Fibroblast of the aortic adventitia (primary cell): ENCODE data around the gene SF3B1. TPM values are rescaled to one million over a fixed set of nuclear protein-coding genes. Genes with fewer than 3 reads are reported as not detected.
A peak's percentile ranks its signal among the peaks of the same experiment; 100 is the strongest.
"Not testable (repeated sequence)": the region's sequence is repeated elsewhere in the genome, so short reads cannot be mapped to it uniquely, and the experiment has no call there.

ENCODE experiments used
- DNase-seq: peaks from one replicate; pipeline ENCODE4 v3.0.0-alpha.2; 2010; ENCODE audit warnings: low read depth
- H3K4me3 ChIP-seq: 2 replicates; pipeline ENCODE4 v1.5.1; 2011; ENCODE audit warnings: low read depth, mild to moderate bottlenecking, control low read depth, low read length, moderate library complexity
- total RNA-seq: library from RNA; depleted of rRNA; stranded (reverse); fragments of >200 nt; gene quantifications from 2 replicates; pipeline ENCODE4 v1.2.3, GENCODE V29; 2012; ENCODE audit warnings: low replicate concordance
- TF ChIP-seq, protein P1 (sequence below): IDR thresholded peaks from 2 replicates; pipeline ENCODE4 v1.5.1; 2011; ENCODE audit warnings: mild to moderate bottlenecking, low read length, control low read depth, inconsistent platforms; ENCODE audit not compliant: insufficient read depth

Gene SF3B1
- total RNA-seq, 1 donor: 243 TPM

DNA sequence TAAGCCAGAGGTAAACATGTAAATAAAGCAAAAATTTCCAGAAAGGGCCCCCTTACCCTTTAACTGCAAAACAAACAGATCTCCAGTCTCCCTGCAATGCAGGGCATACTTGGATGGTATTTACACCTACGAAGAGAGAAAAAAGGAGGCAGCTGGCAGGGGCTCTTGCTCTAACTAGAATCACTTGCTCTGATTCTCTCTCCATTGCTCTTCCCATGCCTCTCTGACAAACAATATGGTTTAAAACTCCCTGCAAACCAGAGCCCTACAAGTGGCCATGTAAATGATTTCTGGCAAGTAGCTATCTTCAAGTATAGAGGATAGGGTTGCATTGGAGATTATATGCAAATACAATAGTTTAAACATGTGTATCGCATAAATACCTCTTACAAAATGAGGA is 35.9 kb downstream of the SF3B1 start:
- H3K4me3 ChIP-seq: no peak overlapping the region
- no peak for DNase-seq
- TF ChIP-seq, protein P1, sequence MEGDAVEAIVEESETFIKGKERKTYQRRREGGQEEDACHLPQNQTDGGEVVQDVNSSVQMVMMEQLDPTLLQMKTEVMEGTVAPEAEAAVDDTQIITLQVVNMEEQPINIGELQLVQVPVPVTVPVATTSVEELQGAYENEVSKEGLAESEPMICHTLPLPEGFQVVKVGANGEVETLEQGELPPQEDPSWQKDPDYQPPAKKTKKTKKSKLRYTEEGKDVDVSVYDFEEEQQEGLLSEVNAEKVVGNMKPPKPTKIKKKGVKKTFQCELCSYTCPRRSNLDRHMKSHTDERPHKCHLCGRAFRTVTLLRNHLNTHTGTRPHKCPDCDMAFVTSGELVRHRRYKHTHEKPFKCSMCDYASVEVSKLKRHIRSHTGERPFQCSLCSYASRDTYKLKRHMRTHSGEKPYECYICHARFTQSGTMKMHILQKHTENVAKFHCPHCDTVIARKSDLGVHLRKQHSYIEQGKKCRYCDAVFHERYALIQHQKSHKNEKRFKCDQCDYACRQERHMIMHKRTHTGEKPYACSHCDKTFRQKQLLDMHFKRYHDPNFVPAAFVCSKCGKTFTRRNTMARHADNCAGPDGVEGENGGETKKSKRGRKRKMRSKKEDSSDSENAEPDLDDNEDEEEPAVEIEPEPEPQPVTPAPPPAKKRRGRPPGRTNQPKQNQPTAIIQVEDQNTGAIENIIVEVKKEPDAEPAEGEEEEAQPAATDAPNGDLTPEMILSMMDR: no peak

- TF ChIP-seq, protein P1: no peak
- no peak overlapping the region for H3K4me3 ChIP-seq
- no peak for DNase-seq
Measured at GRCh38 chr2:197391220-197391717, 43.6 kb downstream of the SF3B1 start.

- no peak for DNase-seq
- TF ChIP-seq, protein P1: no peak
- no peak overlapping the region for H3K4me3 ChIP-seq
Measured at GRCh38 chr2:197388866-197389587, 45.8 kb downstream of the SF3B1 start.

DNA sequence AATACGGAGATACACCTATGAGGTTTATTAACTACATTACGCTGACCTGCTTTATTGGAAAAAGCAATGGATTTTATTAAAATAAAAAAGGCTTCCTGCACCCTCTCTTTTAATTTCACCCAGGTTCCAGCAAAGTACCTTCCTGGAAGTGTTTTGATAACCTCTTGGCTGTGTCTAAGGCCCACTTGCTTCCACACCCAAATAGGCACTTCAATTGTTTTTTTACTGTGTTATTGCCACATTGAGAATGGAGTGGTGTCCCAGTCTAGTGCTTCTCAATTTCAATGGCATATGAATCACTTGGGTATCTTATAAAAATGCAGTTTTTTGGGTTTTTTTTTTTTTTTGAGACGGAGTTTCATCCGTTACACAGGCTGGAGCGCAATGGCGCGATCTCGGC is 47.6 kb downstream of the SF3B1 start:
- TF ChIP-seq, protein P1: no peak
- DNase-seq: no peak
- no peak overlapping the region for H3K4me3 ChIP-seq

DNA sequence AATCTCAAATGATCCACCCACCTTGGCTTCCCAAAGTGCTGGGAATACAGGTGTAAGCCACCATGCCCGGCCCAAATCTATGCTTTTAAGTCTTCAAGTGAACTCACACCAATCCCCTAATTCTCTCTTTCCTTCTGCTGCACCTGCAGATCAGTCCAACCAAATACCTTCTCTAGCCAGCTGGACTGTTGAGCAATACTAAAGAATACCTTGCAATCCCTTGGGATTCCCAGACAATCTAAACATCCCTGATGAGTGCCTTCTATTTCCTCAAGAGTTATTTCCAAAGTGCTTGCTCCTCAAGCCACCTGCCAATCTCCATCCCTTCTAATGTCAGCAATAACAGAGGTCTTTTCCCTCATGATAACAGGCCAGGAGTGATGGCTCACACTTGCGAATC is 48.6 kb downstream of the SF3B1 start:
- TF ChIP-seq, protein P1: no peak
- DNase-seq: no peak
- H3K4me3 ChIP-seq: no peak overlapping the region

DNA sequence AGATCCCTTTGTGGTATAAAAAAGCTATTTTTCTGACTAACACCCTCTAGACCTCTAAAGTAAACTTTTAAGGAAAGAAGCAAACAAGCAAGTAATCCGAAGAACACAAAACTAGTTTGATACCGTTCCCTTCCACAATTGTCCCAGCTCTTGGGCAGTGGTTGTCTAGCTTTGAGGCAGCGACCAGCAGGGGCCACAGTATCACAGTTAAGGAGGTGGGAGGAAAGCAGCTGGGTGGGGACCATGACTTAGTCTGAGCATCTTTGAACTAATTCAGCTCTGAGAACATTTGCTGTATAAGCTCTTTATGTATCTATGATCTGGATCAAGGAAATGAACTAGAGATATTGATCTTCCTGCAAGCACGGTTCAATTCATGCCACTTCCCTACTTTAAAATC is 51.0 kb downstream of the SF3B1 start:
- TF ChIP-seq, protein P1: no peak
- no peak for DNase-seq
- H3K4me3 ChIP-seq: no peak overlapping the region

DNA sequence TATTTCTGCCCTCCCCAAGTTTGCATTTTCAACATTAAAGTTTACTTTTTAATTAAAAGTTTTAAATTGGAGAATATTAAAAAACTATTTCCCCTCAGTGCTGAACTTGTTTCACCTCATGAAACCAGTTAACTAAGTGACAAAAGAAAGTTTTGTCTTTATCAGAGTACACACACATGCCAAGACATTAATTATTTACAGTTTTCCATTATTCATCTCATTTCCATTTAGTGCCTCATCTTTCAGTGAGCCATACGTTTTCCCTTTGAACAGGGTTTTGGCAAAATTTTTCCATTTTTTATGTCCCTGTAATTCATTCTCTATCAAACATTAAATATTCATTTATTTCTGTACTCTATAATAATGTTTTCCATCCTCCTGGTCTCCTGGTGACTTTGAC is 53.2 kb downstream of the SF3B1 start:
- H3K4me3 ChIP-seq: no peak overlapping the region
- TF ChIP-seq, protein P1: no peak
- DNase-seq: no peak

- not testable (repeated sequence) for H3K4me3 ChIP-seq
Measured at GRCh38 chr2:197379918-197380309, 54.9 kb downstream of the SF3B1 start.

DNA sequence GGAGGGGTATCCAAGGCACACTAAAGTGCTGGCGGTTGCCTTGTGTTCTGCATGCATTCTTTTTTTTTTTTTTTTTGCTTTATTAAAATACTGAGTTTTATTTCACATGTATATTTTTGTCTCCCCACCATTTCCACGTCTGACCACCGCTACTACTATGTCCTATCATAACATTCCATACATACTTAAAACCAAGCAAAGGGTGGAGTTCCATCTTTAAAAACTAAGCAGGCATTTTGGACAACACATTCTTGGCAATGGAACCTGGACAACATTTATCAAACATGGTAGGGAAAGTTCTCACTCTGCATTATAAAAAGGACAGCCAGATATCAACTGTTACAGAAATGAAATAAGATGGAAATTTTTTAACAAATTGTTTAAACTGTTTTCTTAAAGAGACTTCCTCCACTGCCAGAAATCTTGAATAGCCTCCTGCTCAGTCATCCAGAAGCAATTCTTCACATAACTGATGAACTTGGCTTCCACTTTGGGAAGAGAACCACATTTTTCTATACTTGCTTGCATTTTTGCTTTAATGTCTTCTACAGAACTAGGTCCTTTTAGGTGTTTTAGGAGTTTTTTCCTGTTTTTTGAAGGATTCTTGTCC is 55.4 kb downstream of the SF3B1 start:
- not testable (repeated sequence) for H3K4me3 ChIP-seq
- DNase-seq: peak; percentile 84

More at GRCh38 chr2:197379918-197380309, 54.9 kb downstream of the SF3B1 start:
- DNase-seq: not testable (repeated sequence)
